NCI-H2227 (cell line): ENCODE results near the gene CAND2.

Source experiments
- DNase-seq: peaks from one replicate; lab custom pipeline; 2025; ENCODE audit not compliant: unreplicated experiment; lab: John Stamatoyannopoulos, UW

Gene CAND2

DNA sequence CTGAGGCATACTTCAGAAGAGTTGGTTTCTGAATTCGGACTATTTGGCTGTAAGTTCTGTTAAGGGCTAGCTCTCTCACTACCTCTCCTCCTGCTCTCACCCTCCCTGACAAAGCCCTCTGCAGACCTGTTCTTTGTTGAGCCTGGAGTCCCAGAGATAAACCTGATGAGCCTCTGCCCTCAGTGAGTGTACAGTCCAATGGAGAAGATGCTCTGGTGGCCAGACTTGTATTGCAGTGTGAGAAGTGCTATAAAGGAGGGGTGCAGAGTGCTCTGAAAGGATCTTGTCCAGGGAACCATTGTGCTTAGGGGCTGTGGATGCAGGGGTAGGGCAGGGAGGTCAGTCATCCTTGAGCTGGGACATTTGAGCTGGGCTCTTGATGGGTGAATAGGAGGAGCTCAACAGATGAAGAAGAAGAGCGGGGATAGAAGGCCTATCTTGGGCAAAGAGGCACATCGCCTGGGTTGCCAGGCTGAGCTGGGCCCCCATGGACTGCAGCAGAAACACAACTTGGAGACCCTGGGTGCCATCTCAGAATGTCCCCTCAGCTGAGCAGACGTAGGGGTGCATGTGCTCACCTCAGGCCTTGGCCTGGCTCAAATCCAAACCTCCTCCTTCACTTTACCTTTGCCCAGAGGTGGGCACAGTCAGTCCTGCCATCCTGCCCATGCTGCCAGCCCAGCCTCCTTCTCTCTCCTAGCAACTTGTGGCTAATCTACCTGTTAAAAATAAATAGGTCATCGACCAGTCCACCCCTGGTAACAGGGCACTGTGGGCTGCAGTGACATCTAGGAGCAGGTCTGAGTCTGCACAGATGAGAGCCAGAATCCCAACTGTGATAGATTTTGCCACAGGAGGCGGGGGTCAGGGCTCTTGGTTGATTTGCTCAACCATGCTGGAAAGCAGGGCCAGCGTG, 3.3 kb downstream of the CAND2 start:
- no peak for DNase-seq

DNA sequence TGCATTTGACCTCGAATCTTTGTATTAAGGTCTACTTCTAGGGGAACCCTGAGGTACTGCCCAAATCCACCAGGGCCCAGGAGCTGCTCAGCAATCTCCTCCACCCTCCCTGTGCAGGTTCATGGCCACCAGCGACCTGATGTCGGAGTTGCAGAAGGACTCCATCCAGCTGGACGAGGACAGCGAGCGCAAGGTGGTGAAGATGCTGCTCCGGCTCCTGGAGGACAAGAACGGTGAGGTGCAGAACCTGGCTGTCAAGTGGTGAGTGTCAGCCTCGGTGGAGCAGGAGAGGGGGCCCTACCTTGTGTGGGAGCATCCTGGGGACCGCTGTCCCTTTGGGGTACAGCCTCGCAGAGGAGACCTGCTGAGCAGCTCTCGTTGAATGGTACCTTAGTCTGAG, 6.9 kb downstream of the CAND2 start:
- no peak for DNase-seq

DNA sequence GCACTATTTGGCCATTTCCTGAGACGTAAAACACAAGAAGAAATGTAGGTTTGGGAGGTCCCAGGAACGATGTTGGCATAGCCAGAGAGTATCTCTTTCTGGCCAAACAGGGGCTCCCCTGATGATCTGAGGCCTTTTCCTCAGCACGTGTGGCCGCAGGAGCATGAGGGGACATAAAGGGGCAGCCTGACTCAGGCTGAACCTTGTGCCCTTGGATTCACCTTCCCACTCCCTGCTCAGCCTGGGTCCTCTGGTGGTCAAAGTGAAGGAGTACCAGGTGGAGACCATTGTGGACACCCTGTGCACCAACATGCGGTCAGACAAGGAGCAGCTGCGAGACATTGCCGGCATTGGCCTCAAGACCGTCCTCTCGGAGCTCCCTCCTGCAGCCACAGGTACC, 10.6 kb downstream of the CAND2 start:
- DNase-seq, result no peak

DNA sequence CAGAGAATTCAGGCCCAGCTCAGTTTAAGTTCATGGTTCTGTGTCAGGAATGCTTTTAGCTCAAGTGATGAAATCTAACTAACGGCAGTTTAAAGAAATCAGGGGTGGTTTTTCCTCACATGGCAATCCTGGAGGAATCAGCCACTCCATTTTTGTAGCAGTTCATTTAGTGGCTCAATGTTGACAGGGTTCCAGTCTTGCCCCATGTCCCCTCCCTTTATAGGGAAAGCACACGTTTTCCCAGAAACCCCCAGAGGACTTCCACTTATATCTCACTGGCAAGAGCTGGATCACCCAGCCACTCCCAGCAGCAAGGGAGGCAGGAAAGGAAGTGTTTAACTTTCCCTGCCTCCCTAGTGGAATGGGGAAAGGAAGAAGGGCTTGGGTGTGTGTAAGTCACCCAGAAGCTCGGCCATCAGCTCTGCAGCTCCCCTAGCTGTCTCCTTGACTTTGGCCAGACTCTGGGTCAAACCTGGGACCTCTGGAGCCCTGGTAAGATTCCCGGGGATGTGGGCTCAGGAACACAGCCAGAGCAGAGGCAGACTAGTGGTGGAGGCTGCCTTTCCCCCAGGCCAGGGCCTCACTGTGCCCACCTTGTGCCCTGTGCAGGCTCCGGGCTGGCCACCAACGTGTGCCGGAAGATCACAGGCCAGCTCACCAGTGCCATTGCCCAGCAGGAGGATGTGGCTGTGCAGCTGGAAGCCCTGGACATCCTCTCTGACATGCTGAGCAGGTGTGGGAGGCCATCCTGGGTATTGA, 11.3 kb downstream of the CAND2 start:
- no peak for DNase-seq

DNA sequence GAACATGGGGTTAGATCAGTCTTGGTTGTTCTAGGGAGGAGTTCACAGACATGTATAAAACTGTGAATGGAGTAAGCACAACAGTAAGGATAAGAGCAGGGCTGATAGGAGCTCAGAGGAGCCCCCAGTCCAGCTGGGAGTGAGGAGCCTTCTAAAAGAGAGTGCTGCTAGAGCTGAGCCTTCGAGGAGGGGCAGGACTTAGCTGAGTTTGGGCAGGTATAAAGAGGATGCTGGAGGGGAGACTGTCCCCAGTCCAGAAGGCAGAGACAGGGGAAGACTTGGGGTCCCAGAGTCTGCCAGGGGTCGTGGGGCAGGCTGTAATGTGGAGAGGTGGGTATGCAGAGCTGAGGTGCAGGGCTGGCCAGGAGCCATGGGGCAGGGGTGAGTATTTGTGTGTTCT, 12.1 kb downstream of the CAND2 start:
- no peak for DNase-seq

DNA sequence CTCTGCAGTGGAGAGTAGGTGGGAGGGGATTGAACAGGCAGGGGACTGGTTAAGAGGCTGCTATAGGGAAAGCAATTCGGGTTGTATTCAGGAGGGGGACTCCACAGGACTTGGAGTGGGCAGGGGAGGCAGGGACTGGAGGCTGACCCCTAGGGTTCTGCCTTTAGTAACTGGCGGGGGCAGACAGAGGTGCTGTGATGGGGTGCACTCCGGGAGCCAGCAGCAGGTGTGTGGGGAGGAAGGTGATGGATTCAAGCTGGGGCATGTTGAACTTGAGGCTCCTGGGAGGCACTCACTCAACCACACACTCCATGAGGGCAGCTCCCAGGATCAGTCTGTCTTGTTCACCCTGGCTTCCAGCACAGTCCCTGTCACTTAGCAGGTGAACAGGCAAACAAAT, 12.5 kb downstream of the CAND2 start:
- no peak for DNase-seq

DNA sequence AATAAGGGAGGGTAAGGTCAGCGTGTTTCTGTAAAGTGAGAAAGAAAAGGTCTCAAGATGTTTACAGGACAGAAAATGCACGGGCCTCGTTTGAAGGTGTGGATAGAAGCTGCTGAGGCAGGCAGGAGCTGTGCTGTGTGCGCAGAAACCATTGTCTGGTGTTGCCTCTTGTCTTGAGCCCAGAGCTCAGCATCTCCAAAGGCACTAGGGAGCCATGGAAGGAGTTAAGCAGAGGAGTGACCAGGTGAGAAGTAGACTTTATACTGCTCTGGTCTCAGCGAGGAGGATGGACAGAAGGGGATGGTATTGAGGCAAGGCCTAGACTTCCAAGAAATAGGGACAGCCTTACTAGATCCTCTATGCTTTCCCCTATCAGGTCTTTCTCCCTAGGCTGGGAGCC, 13.0 kb downstream of the CAND2 start:
- no peak for DNase-seq

DNA sequence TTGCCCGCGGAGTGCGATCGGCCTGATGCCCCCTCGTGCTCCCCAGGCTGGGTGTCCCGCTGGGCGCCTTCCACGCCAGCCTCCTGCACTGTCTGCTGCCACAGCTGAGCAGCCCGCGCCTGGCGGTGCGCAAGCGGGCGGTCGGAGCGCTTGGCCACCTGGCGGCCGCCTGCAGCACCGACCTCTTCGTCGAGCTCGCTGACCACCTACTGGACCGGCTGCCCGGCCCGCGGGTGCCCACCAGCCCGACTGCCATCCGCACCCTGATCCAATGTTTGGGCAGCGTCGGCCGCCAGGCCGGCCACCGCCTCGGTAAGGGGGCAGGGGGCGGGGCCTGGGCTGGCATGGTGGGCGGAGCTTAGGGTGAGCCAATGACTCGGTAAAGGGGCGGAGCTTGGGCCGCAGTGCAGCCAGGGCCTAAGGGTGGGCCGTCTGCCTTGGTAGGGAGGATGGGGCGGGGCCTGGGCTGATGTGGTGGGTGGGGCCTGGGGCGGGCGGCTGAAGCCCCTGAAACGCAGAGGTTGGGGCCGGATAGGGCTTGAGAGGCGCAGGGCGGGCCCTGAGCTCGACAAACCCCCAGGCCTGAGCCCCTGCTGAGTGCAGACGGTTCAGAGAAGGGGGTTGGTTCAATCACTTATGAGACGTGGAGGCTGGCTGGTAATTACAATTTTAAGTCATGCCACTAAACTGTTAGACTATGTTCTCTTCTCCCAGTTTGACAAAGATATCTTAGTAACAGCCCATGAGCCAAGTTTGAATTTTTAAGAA, 13.7 kb downstream of the CAND2 start:
- DNase-seq, result peak; percentile 93

DNA sequence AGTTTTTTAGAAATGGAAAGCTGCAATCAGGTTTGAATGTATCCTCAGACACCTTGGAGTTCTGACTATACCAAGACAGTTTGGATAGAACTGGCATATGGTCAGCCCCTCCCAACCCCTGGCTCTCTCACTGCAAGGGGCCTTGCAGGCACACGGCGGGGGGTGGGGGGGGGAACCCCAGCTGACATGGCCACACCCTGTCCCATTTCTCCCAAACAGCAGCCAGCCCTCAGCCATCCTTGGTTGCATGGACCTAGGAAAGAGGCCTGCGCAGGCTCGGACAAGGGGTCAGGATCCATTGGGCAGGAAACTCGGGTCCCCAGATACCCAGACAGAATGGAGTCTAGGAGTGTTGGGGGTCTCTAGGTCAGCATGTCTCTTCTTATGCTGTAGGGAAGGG, 14.5 kb downstream of the CAND2 start:
- DNase-seq, result no peak

DNA sequence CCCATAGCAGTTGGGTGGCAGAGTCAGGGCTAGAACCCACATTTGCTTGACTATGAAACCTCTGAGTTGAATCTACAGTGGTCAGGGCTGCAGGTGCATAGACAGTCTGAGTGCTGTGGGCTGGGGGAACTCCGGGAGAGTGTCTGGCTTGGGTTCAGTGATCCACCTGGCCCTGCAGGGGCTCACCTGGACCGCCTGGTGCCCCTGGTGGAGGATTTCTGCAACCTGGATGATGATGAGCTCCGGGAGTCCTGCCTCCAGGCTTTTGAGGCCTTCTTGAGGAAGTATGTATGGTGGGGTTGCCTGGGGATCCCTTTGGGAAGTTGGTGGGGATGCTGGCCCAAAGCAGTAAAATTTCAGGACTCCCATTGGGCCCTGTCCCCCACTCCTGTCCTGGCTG, 16.3 kb downstream of the CAND2 start:
- no peak for DNase-seq

DNA sequence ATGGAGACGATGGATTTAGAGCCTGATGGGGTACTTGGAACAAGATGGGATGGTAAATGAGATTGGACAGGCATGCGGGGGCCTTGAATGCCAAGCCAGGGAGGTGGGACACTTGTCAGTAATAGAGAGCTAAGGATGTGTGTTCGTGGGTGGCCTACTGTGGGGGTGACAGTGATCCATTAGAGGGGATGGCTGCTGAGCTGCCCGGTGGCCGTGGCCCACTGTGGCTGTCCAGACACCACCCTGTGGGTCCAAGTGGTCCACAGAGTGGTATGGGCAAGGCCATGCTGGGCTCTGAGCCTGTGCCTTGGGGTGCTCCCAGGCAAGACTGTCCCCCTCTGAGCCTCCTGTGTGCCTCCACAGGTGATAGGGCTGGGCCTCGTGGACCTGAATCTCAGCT, 17.5 kb downstream of the CAND2 start:
- no peak for DNase-seq

DNA sequence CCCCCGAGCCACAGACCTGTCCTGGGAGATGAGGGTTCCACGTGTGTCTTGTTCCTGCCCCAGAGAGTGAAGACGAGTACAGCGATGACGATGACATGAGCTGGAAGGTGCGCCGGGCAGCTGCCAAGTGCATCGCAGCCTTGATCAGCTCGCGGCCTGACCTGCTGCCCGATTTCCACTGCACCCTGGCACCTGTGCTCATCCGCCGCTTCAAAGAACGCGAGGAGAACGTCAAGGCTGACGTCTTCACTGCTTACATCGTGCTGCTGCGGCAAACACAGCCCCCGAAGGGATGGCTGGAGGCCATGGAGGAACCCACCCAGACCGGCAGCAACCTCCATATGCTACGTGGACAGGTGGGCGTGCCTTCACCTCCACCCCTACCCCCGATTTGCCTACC, 18.6 kb downstream of the CAND2 start:
- DNase-seq, result no peak

DNA sequence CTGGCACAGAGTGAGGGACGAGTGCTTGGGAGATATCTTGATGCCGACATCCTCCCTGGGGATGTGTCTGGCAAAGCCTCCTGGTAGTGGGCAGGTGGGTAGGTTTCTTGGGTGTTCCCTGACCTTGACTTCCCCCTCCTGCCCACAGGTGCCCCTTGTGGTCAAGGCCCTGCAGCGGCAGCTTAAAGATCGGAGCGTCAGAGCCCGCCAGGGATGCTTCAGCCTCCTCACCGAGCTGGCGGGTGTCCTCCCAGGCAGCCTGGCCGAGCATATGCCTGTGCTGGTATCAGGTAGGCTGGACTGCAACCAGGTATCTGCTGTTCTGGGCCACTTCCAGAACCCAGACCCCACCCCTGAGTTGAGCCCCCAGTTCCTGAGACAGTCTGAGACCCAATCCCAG, 19.2 kb downstream of the CAND2 start:
- DNase-seq, result no peak

DNA sequence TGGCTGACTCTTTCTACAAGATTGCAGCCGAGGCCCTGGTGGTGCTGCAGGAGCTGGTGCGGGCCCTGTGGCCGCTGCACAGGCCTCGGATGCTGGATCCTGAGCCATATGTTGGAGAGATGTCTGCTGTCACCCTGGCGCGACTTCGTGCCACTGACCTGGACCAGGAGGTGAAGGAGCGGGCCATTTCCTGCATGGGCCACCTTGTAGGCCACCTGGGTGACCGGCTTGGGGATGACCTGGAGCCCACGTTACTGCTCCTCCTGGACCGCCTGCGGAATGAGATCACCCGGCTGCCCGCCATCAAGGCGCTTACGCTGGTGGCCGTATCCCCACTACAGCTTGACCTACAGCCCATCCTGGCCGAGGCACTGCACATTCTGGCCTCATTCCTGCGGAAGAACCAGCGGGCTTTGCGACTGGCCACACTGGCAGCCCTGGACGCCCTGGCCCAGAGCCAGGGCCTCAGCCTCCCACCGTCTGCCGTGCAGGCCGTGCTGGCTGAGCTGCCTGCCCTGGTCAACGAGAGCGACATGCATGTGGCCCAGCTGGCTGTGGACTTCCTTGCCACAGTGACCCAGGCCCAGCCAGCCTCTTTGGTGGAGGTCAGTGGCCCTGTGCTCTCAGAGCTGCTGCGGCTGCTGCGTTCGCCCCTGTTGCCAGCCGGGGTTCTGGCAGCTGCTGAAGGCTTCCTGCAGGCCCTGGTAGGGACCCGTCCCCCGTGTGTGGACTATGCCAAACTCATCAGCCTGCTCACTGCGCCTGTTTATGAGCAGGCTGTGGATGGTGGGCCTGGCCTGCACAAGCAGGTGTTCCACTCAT, 20.3 kb downstream of the CAND2 start:
- DNase-seq, result no peak

DNA sequence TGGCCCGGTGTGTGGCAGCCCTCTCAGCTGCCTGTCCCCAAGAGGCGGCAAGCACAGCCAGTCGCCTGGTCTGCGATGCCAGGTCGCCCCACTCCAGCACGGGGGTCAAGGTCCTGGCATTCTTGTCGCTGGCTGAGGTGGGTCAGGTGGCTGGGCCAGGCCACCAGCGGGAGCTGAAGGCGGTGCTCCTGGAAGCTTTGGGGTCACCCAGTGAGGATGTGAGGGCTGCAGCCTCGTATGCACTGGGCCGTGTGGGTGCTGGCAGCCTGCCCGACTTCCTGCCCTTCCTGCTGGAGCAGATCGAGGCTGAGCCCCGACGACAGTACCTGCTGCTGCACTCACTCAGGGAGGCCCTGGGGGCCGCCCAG, 20.8 kb downstream of the CAND2 start:
- no peak for DNase-seq

DNA sequence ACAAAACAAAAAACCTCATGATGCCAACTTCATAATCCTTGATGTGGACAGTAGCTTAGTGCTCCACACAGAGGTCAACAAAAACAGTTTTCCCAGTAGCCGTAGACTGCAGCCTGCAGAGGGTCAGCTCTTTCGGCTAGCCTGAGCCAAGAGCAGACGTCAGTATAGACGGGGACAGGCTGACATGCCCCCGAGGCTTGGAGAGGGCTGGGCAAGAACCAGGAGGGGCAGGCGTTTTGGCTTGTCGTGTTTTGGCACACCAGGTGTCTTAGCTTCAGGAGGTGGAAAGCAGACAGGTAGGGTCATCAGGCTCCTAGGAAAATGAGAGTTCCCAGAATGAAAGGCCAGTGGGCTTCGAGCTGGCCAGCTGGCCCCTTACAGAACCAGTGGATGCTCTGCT, 21.8 kb downstream of the CAND2 start:
- no peak for DNase-seq

DNA sequence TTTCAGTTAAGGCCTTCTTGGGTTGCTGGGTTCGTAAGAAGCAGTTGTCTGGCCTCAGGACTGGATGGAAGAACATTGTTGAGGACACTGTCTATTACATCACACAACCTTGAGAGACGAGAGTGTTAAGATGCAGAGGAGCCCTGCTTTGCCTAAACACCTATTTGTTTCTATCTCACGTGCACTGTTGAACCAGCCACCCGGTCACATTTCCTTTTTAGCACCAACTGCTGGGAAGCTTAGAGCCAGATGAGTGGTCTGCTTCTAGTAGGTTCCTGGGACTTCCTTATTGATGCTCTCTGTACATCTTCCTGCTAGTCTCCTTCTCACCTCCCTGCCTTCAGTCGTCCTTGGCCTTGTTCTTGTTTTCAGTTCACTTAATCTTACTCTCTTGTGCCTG, 22.3 kb downstream of the CAND2 start:
- no peak for DNase-seq

DNA sequence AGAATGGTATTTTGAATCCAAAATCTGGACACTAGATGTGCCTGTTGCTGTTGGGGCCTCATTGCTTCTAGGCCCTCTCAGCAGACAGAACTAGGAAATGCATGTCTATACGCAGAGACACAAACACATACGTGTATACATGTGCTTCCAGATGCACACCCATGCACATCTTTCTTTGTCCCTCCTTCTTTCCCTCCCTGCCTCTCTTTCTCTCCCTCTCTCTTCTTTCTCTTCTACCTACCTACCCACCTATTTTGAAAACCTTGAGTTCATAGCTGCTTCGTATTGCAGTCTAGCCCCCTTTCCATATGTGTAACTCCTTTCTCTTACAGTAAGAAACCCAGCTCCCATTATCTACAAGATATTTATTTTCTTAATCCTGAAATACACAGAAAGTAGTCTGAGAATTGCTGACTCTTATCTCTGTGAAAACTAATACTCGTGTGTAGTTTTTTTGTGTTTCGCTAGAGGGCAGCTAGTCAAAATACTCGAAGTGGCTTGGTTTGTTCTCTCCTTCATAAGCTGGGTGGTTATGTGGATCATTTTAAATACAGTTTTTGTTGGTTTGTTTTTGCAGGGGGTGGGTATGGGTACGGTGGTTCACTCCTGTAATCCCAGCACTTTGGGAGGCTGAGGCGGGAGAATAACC, 26.4 kb downstream of the CAND2 start:
- no peak for DNase-seq

DNA sequence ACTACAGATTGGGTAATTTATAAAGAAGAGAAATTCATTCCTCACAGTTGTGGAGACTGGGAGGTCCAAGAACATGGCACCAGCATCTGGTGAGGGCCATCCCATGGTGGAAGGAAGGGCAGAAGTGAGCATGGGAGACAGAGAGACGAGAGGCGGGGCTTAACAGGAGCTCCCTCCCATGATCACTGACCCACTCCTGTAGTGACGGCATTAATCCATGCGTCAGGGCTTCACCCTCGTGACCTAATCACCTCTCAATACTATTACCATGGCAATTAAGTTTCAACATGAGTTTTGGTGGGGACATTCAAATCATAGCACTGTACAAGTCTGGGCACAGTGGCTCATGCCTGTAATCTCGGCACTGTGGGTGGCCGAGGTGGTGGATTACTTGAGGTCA, 27.8 kb downstream of the CAND2 start:
- DNase-seq, result no peak

DNA sequence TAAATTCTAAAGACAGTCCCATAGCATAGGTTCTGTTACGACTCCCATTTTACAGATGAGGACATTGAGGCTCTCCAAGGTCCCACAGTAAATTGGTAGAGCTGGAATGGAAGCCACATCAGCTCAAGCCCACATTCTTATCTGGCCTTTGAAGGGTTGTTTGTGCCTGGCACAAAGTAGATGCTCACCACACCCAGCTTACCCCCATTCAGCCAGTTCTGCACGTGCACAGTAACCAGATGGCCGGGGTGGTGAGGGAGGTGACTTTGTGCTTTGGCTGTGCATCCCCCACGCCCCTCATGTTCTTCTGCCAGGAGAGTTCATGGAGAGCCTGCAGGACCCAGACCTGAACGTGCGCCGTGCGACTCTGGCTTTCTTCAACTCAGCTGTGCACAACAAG, 28.7 kb downstream of the CAND2 start:
- no peak for DNase-seq
